Esophagus muscularis mucosa (tissue), 3 donors: ENCODE results near the gene DISP2.

Experiments
- CTCF ChIP-seq, 3 experiments: fragments of 200-600 bp in 2 of 3; fragments of 450-650 bp in 1 of 3; sonication (generic) in 2 of 3; IDR thresholded peaks; one replicate each; pipeline ENCODE4 v1.5.1; 2017 to 2019; ENCODE audit warnings: antibody characterized with exemption in 3 of 3, mild to moderate bottlenecking in 2 of 3, moderate library complexity in 1 of 3
- POLR2A ChIP-seq: fragments of 450-650 bp; IDR thresholded peaks from one replicate; pipeline ENCODE4 v1.6.1; 2017; ENCODE audit warnings: antibody characterized with exemption, moderate library complexity, mild to moderate bottlenecking, low read depth

- TF ChIP-seq CTCF (IDR thresholded peaks at IDR 0.05) = no peak
- no peak for TF ChIP-seq POLR2A
Observed at GRCh38 chr15:40379374-40379773, 21.4 kb downstream of the DISP2 start.
